GM12878 (cell line): ENCODE data around the gene SUN5. TPM values are rescaled to one million over a fixed set of nuclear protein-coding genes. Genes with fewer than 3 reads are reported as not detected.

Source experiments
- ATAC-seq: fragments of 200-7000 bp; cut with Tn5 transposase; 3 replicates; pipeline ENCODE4 v1.9.1; 2020; ENCODE audit warnings: mild to moderate bottlenecking, moderate library complexity
- BruUV-seq: library from RNA; stranded (reverse); fragments of 400-500 nt; replicated peaks from 2 replicates; lab custom pipeline; 2021; lab: Mats Ljungman, UMichigan
- CTCF ChIA-PET: fragments of 300-600 bp; sonication (Branson Sonifier 250); formaldehyde crosslinking; extraction: SDS; loops from one replicate; lab custom pipeline; 2021; ENCODE audit warnings: inconsistent platforms; lab: Yijun Ruan, JAX
- POLR2A ChIA-PET: fragments of 350-600 bp; formaldehyde crosslinking; extraction: SDS; loops from one replicate; lab custom pipeline; 2021; ENCODE audit warnings: inconsistent platforms; lab: Charles Lee
- RAD21 ChIA-PET: fragments of 300-600 bp; sonication (Branson Sonifier 250); formaldehyde crosslinking; loops from one replicate; lab custom pipeline; 2023; ENCODE audit warnings: antibody characterized with exemption; ENCODE audit not compliant: unreplicated experiment; lab: Charles Lee
- SMC1A ChIA-PET: fragments of 300-600 bp; sonication (Branson Sonifier 250); formaldehyde crosslinking; loops from one replicate; lab custom pipeline; 2023; ENCODE audit not compliant: unreplicated experiment, uncharacterized antibody; lab: Charles Lee
- DNase-seq: peaks from one replicate; pipeline ENCODE4 v3.0.0-alpha.2; 2011; ENCODE audit warnings: low read depth, low spot score
- FAIRE-seq: peaks from 3 replicates; lab custom pipeline; 2011; peaks lifted over from hg19 to GRCh38; lab: Jason Lieb, UNC
- H2AFZ ChIP-seq: 2 replicates; pipeline ENCODE4 v1.6.0; 2011; ENCODE audit warnings: low read depth, low read length, control low read depth; ENCODE audit not compliant: control insufficient read depth
- H3K27ac ChIP-seq: 2 replicates; pipeline ENCODE4 v1.5.1; 2011; ENCODE audit warnings: control low read depth; ENCODE audit not compliant: control insufficient read depth, insufficient read depth
- H3K27me3 ChIP-seq, 2 experiments: replicated peaks in 1 of 2; 2 replicates each; pipeline versions ENCODE4 v1.6.0 to v1.6.1; 2011; ENCODE audit warnings: low read length in 1 of 2; ENCODE audit not compliant: control insufficient read depth in 2 of 2, insufficient read depth in 2 of 2
- H3K36me3 ChIP-seq, 2 experiments: 2 replicates each; pipeline ENCODE4 v1.5.1; 2011; ENCODE audit warnings: low read length in 1 of 2; ENCODE audit not compliant: control insufficient read depth in 2 of 2, insufficient read depth in 2 of 2
- H3K4me1 ChIP-seq: 2 replicates; pipeline ENCODE4 v1.6.1; 2011; ENCODE audit warnings: mild to moderate bottlenecking, low read length, moderate library complexity, mixed read lengths; ENCODE audit not compliant: control insufficient read depth, insufficient read depth
- H3K4me2 ChIP-seq: 2 replicates; pipeline ENCODE4 v1.6.0; 2011; ENCODE audit warnings: control low read depth; ENCODE audit not compliant: control insufficient read depth, insufficient read depth
- H3K4me3 ChIP-seq: fragments of 200-600 bp; sonication (generic); 2 replicates; pipeline ENCODE4 v1.5.1; 2016
- H3K79me2 ChIP-seq: 2 replicates; pipeline ENCODE4 v1.6.0; 2011; ENCODE audit warnings: low read length; ENCODE audit not compliant: control insufficient read depth, insufficient read depth
- H3K9ac ChIP-seq: 2 replicates; pipeline ENCODE4 v1.8.0; 2011; ENCODE audit warnings: low read length, control low read depth, mixed read lengths; ENCODE audit not compliant: control insufficient read depth, insufficient read depth
- H3K9me3 ChIP-seq: replicated peaks from 3 replicates; pipeline ENCODE4 v1.5.1; 2011; ENCODE audit warnings: mild to moderate bottlenecking, low read length; ENCODE audit not compliant: control insufficient read depth, insufficient read depth
- H4K20me1 ChIP-seq: 2 replicates; pipeline ENCODE4 v1.6.0; 2011; ENCODE audit not compliant: control insufficient read depth, insufficient read depth
- BACH1 ChIP-seq: fragments of 450-650 bp; IDR thresholded peaks from 2 replicates; pipeline ENCODE4 v1.6.1; 2017; ENCODE audit warnings: mild to moderate bottlenecking, borderline replicate concordance
- CHD4 ChIP-seq: fragments of 200-600 bp; sonication (generic); IDR thresholded peaks from 2 replicates; pipeline ENCODE4 v1.6.1; 2016; ENCODE audit warnings: mild to moderate bottlenecking
- CUX1 ChIP-seq: IDR thresholded peaks from 2 replicates; pipeline ENCODE4 v1.6.1; 2012; ENCODE audit warnings: improper control_type of control experiment, low read depth, low read length; ENCODE audit not compliant: insufficient replicate concordance
- EED ChIP-seq: sonication (generic); IDR thresholded peaks from 2 replicates; pipeline ENCODE4 v1.6.1; 2016; ENCODE audit warnings: antibody characterized with exemption, low read depth
- ELK1 ChIP-seq: IDR thresholded peaks from 2 replicates; pipeline ENCODE4 v1.6.1; 2012; ENCODE audit warnings: low read depth, low read length, improper control_type of control experiment
- GATAD2B ChIP-seq: fragments of 450-650 bp; conservative IDR thresholded peaks from 2 replicates; pipeline ENCODE4 v1.6.1; 2017; ENCODE audit warnings: low read depth, mild to moderate bottlenecking, moderate library complexity
- MEF2B ChIP-seq: fragments of 450-650 bp; IDR thresholded peaks from 2 replicates; pipeline ENCODE4 v1.6.1; 2018; ENCODE audit warnings: mild to moderate bottlenecking, moderate library complexity; ENCODE audit not compliant: partially characterized antibody, poor library complexity, severe bottlenecking
- PKNOX1 ChIP-seq: fragments of 450-650 bp; IDR thresholded peaks from 2 replicates; pipeline ENCODE4 v1.6.1; 2016; ENCODE audit warnings: mild to moderate bottlenecking
- POU2F2 ChIP-seq: IDR thresholded peaks from 3 replicates; pipeline ENCODE4 v1.6.1; 2011; ENCODE audit warnings: low read depth, mild to moderate bottlenecking, low read length, borderline replicate concordance
- RAD21 ChIP-seq: IDR thresholded peaks from 2 replicates; pipeline ENCODE4 v1.6.1; 2011; ENCODE audit warnings: mild to moderate bottlenecking, low read depth, low read length, moderate library complexity; ENCODE audit not compliant: insufficient read depth
- SRF ChIP-seq, 2 experiments: IDR thresholded peaks; 2 replicates each; pipeline ENCODE4 v1.6.1; 2011; ENCODE audit warnings: low read depth in 2 of 2, low read length in 2 of 2, mild to moderate bottlenecking in 1 of 2, moderate library complexity in 1 of 2
- ZNF274 ChIP-seq: IDR thresholded peaks from one replicate; pipeline ENCODE4 v1.8.0; 2011; ENCODE audit not compliant: insufficient read length, insufficient read depth
- WGBS: methylation state at CpG from one replicate; pipeline ENCODE4 v1.1.6; 2016; ENCODE audit warnings: low lambda C conversion rate; ENCODE audit not compliant: insufficient replicate concordance, insufficient coverage; ENCODE audit errors: missing lambda C conversion rate; 5-methylcytosine and 5-hydroxymethylcytosine counted together
- in situ Hi-C: fragments of 300-500 bp; cut with MboI; formaldehyde crosslinking; loops from 9 replicates; pipeline ENCODE4 v1.14.3; 2018; ENCODE audit warnings: mixed read lengths
- intact Hi-C: fragments of 100-400 bp; cut with micrococcal nuclease; formaldehyde crosslinking; loops from one replicate; pipeline ENCODE4 v1.14.2; 2022; ENCODE audit not compliant: unreplicated experiment
- polyA plus RNA-seq, 11 experiments: library from polyadenylated mRNA; depleted of rRNA in 4 of 11; unstranded in 6 of 11; stranded (reverse) in 5 of 11; fragments of >200 nt; fragmentation: Nextera tagmentation in 4 of 11; fragmentation: Illumina TruSeq in 1 of 11; extraction: Ambion mirVana in 4 of 11; extraction: Trizol in 1 of 11; gene quantifications; 1 replicate in 1 of 11; 2 replicates in 10 of 11; pipeline versions ENCODE4 v1.2.1 to v1.2.3, GENCODE V29; 2011 to 2016; ENCODE audit warnings: inconsistent platforms in 2 of 11, missing spikeins in 2 of 11, low read depth in 1 of 11
- total RNA-seq, 4 experiments: library from RNA; depleted of rRNA in 3 of 4; stranded (reverse); fragments of >200 nt in 3 of 4; fragmentation: Illumina TruSeq in 1 of 4; extraction: Trizol in 1 of 4; gene quantifications; 2 replicates each; pipeline versions ENCODE4 v1.2.1 to v1.2.3, GENCODE V29; 2013 to 2021

The SUN5 gene
- total and polyA plus RNA-seq, 10 of the 15 experiments (the other 5 are each of a cell fraction or from before 2014, with no cell fraction given) = not detected

- Histone ChIP-seq H3K9me3 (peaks cover 4% of the 10 kb centered on the region; the same call in 2 of the 3 replicates), H3K27ac (peak overlapping the region; percentile 97), H3K9ac (peak overlapping the region; percentile 67), H3K4me2 (peak overlapping the region; percentile 73), H3K27me3 (no peaks in the 10 kb centered on the region), H3K36me3 (no peaks in the 10 kb centered on the region), H3K4me1 (peaks cover 37% of the 10 kb centered on the region), H4K20me1 (no peaks in the 10 kb centered on the region), H2AFZ (peak overlapping the region; percentile 91), H3K4me3 (no peak overlapping the region), H3K79me2 (no peaks in the 10 kb centered on the region; the same call in 1 of the 2 replicates)
- ChIA-PET SMC1A (no interaction called here), POLR2A (no interaction called here), RAD21 (interaction anchor here (1.0 kb wide), 1 partner anchor 26 kb away, joined by 3 read pairs; no protein-coding TSS in a partner anchor), CTCF (interaction anchor here (1.4 to 1.5 kb wide), 2 partner anchors 33 to 70 kb away, joined by 4 read pairs; no protein-coding TSS in a partner anchor)
- BruUV-seq = no TSS peak
- 12% methylated on average over 6 of the region's 6 CpGs for WGBS
- peak; percentile 20 for DNase-seq
- intact Hi-C loops = no loop called here
- in situ Hi-C loops = no loop called here
- peak; percentile 47 for FAIRE-seq
- ATAC-seq = peak; percentile 51
- TF ChIP-seq CHD4 = no peak
- no peak for TF ChIP-seq POU2F2
- no peak for TF ChIP-seq CUX1
- no peak for TF ChIP-seq GATAD2B
- TF ChIP-seq BACH1 = no peak
- TF ChIP-seq MEF2B = peak; percentile 72
- no peak for TF ChIP-seq EED
- no peak for TF ChIP-seq ZNF274
- TF ChIP-seq SRF (IDR thresholded peaks at IDR 0.05; ENCODE audit: low read depth in 2 of 2, low read length in 2 of 2) = no peak
- TF ChIP-seq PKNOX1 = no peak
- no peak for TF ChIP-seq RAD21
- no peak for TF ChIP-seq ELK1
Observed at GRCh38 chr20:32971703-32972161, 32.5 kb downstream of the SUN5 start.
